PC-3 (cell line): Measurements from ENCODE around the gene DENND11. TPM values are rescaled to one million over a fixed set of nuclear protein-coding genes. Genes with fewer than 3 reads are reported as not detected.

ENCODE experiments used
- ATAC-seq: fragments of 200-7000 bp; cut with Tn5 transposase; 2 replicates; pipeline ENCODE4 v1.9.1; 2020; ENCODE audit warnings: mild to moderate bottlenecking, moderate library complexity
- BruUV-seq: library from RNA; stranded (reverse); fragments of 400-500 nt; replicated peaks from 2 replicates; lab custom pipeline; 2021; lab: Mats Ljungman, UMichigan
- CTCF ChIA-PET: fragments of 300-600 bp; sonication (Branson Sonifier 250); formaldehyde crosslinking; loops from one replicate; lab custom pipeline; 2022; ENCODE audit warnings: antibody characterized with exemption; lab: Charles Lee
- POLR2A ChIA-PET: fragments of 300-600 bp; sonication (Branson Sonifier 250); formaldehyde crosslinking; loops from one replicate; lab custom pipeline; 2022; ENCODE audit warnings: antibody characterized with exemption; ENCODE audit not compliant: unreplicated experiment; lab: Charles Lee
- DNase-seq: peaks from one replicate; pipeline ENCODE4 v3.0.0-alpha.2; 2015
- H2AFZ ChIP-seq: fragments of 300-600 bp; sonication (generic); 2 replicates; pipeline ENCODE4 v1.6.0; 2016; ENCODE audit warnings: antibody characterized with exemption, low read length
- H3F3A ChIP-seq: fragments of 300-600 bp; sonication (generic); one replicate; pipeline ENCODE4 v1.6.0; 2017; ENCODE audit warnings: antibody characterized with exemption, low read length, control low read depth, mild to moderate bottlenecking; ENCODE audit not compliant: unreplicated experiment
- H3K27ac ChIP-seq: fragments of 300-600 bp; sonication (generic); 2 replicates; pipeline ENCODE4 v1.5.1; 2016; ENCODE audit warnings: mild to moderate bottlenecking, low read length
- H3K27me3 ChIP-seq: fragments of 300-600 bp; sonication (generic); 2 replicates; pipeline ENCODE4 v1.6.1; 2016; ENCODE audit warnings: low read length, mixed read lengths
- H3K36me3 ChIP-seq: fragments of 300-600 bp; sonication (generic); 2 replicates; pipeline ENCODE4 v1.6.1; 2016; ENCODE audit warnings: low read depth, mixed run types, low read length, mixed read lengths
- H3K4me1 ChIP-seq: fragments of 300-600 bp; sonication (generic); 2 replicates; pipeline ENCODE4 v1.5.1; 2016; ENCODE audit warnings: low read length; ENCODE audit not compliant: insufficient read depth
- H3K4me2 ChIP-seq: fragments of 300-600 bp; sonication (generic); 2 replicates; pipeline ENCODE4 v1.6.0; 2016; ENCODE audit warnings: low read length
- H3K4me3 ChIP-seq: fragments of 300-600 bp; sonication (generic); 2 replicates; pipeline ENCODE4 v1.5.1; 2016; ENCODE audit warnings: mild to moderate bottlenecking, low read length, mixed read lengths
- H3K79me2 ChIP-seq: fragments of 300-600 bp; sonication (generic); 2 replicates; pipeline ENCODE4 v1.6.1; 2017; ENCODE audit warnings: low read length, mixed read lengths
- H3K9ac ChIP-seq: fragments of 300-600 bp; sonication (generic); 2 replicates; pipeline ENCODE4 v1.6.0; 2016; ENCODE audit warnings: mild to moderate bottlenecking, low read length
- H3K9me2 ChIP-seq: fragments of 300-600 bp; sonication (generic); replicated peaks from 2 replicates; pipeline ENCODE4 v1.6.1; 2016; ENCODE audit warnings: mixed run types, low read length, mixed read lengths
- H3K9me3 ChIP-seq: fragments of 300-600 bp; sonication (generic); 2 replicates; pipeline ENCODE4 v1.6.1; 2016; ENCODE audit warnings: low read length, mixed read lengths
- H4K20me1 ChIP-seq: fragments of 300-600 bp; sonication (generic); 2 replicates; pipeline ENCODE4 v1.6.1; 2016; ENCODE audit warnings: low read length, mixed read lengths
- EZH2 ChIP-seq: fragments of 300-600 bp; sonication (generic); IDR thresholded peaks from one replicate; pipeline ENCODE4 v1.6.1; 2017; ENCODE audit warnings: antibody characterized with exemption, mild to moderate bottlenecking, low read length; ENCODE audit not compliant: unreplicated experiment
- EZH2phosphoT487 ChIP-seq: fragments of 300-600 bp; sonication (generic); IDR thresholded peaks from 2 replicates; pipeline ENCODE4 v1.6.1; 2018; ENCODE audit warnings: mild to moderate bottlenecking, antibody characterized with exemption, low read length, borderline replicate concordance
- intact Hi-C: fragments of 100-400 bp; cut with micrococcal nuclease; formaldehyde crosslinking; loops from 2 replicates; pipeline ENCODE4 v1.9.0; 2023
- total RNA-seq: library from RNA; depleted of rRNA; stranded (reverse); fragments of >200 nt; gene quantifications from 2 replicates; pipeline ENCODE4 v1.2.3, GENCODE V29; 2014
- TF ChIP-seq, protein P1 (sequence below): fragments of 300-600 bp; sonication (generic); conservative IDR thresholded peaks from 2 replicates; pipeline ENCODE4 v1.5.1; 2017; ENCODE audit warnings: antibody characterized with exemption, low read depth, mild to moderate bottlenecking, low read length

Gene DENND11
- total RNA-seq, 1 experiment from 2014 or later = 6.7 TPM

DNA sequence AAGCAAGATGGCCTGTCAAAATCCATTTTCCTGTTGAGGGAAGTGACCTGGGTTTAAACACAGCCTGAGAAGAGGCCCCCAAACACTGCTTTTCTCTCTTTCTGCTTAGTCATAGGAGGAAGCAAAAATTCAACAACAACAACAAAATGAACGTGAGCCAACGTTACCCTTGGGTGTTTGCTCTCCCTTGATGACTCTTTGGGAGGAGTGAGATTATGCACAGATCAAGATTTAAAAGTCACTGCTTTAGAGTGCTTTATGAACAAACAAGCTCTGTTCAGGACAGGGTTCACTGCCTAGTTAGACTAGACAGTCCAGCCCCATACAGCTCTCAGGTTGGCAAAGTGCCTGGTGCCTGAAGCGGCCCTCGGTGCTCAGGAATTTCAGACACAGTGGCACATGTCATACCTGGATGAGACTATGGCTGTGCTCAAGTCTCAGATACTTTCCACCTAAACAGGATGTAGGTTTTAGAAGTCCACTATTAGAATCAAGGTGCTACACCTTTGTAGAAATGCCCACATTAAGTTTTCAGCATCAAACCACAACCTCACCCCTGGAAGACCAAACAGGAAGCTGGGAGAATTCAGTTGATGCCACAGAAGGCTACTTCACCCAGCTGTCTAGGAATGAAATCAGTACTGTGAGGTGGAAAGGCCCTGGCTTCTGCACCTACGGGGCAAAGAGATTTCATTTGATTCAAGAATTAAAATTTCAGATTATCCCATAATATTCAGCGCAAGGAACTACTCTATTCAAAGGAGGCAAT, 38.7 kb downstream of the DENND11 start:
- Histone ChIP-seq H3K4me2 (0 out of 2 replicates have a peak overlapping the region, but pooled peaks have one; percentile 15), H3K36me3 (peaks cover 8% of the 10 kb centered on the region), H3K9me3 (no peaks in the 10 kb centered on the region), H3K79me2 (no peaks in the 10 kb centered on the region), H3K9me2 (no peaks in the 10 kb centered on the region), H4K20me1 (no peaks in the 10 kb centered on the region), H2AFZ (no peak overlapping the region), H3K27ac (peak overlapping the region; percentile 84), H3K4me3 (no peak overlapping the region), H3K4me1 (peaks cover 19% of the 10 kb centered on the region), H3K27me3 (no peaks in the 10 kb centered on the region), H3F3A (no peaks in the 10 kb centered on the region), H3K9ac (peak overlapping the region; percentile 37)
- TF ChIP-seq EZH2 (no peak), EZH2phosphoT487 (no peak)
- TF ChIP-seq, protein P1, sequence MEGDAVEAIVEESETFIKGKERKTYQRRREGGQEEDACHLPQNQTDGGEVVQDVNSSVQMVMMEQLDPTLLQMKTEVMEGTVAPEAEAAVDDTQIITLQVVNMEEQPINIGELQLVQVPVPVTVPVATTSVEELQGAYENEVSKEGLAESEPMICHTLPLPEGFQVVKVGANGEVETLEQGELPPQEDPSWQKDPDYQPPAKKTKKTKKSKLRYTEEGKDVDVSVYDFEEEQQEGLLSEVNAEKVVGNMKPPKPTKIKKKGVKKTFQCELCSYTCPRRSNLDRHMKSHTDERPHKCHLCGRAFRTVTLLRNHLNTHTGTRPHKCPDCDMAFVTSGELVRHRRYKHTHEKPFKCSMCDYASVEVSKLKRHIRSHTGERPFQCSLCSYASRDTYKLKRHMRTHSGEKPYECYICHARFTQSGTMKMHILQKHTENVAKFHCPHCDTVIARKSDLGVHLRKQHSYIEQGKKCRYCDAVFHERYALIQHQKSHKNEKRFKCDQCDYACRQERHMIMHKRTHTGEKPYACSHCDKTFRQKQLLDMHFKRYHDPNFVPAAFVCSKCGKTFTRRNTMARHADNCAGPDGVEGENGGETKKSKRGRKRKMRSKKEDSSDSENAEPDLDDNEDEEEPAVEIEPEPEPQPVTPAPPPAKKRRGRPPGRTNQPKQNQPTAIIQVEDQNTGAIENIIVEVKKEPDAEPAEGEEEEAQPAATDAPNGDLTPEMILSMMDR = no peak
- ChIA-PET POLR2A (interaction anchor here (0.6 to 0.7 kb wide), 2 partner anchors 15 to 578 kb away, joined by 3 to 7 read pairs; no protein-coding TSS in a partner anchor), CTCF (interaction anchor here (0.9 to 1.5 kb wide), 2 partner anchors 9 to 11 kb away, joined by 3 to 7 read pairs; no protein-coding TSS in a partner anchor)
- intact Hi-C loops = no loop called here
- ATAC-seq (peak; percentile 88), DNase-seq (peak; percentile 78)
- BruUV-seq = no TSS peak

DNA sequence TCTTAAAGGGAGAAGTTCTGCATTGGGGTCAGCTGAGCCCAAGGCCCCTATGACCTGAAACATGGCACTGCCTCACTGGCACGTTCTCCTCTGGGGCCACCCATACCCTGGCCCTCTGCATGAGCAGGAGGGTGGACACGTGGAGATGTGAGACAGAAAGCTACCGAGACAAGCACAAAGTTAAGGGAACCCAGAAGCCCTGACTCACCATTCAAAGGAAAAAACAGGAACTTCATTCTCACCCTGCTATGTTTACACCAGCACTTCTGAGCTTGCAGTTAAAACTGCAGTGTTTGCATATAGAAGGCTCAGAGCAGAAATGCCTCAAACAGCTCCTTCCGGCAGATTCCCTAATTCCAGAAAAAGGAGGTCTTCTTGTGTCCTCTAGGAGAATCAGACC, 41.7 kb downstream of the DENND11 start:
- Histone ChIP-seq H2AFZ (no peak overlapping the region), H3K4me1 (peaks cover 19% of the 10 kb centered on the region), H3F3A (no peaks in the 10 kb centered on the region), H3K4me2 (no peak overlapping the region), H3K79me2 (no peaks in the 10 kb centered on the region), H3K9me3 (no peaks in the 10 kb centered on the region), H3K36me3 (peaks cover 11% of the 10 kb centered on the region), H3K9ac (no peak overlapping the region), H3K27me3 (no peaks in the 10 kb centered on the region), H3K27ac (no peak overlapping the region), H3K4me3 (no peak overlapping the region), H3K9me2 (no peaks in the 10 kb centered on the region), H4K20me1 (no peaks in the 10 kb centered on the region)
- DNase-seq = no peak
- intact Hi-C loops = no loop called here
- ATAC-seq = no peak
- CTCF ChIA-PET = interaction anchor here (0.5 kb wide), 1 partner anchor 12 kb away, joined by 8 read pairs; no protein-coding TSS in a partner anchor
- TF ChIP-seq EZH2phosphoT487 (no peak), EZH2 (no peak)
- TF ChIP-seq, protein P1 = no peak
- no TSS peak for BruUV-seq
- POLR2A ChIA-PET = no interaction called here

DNA sequence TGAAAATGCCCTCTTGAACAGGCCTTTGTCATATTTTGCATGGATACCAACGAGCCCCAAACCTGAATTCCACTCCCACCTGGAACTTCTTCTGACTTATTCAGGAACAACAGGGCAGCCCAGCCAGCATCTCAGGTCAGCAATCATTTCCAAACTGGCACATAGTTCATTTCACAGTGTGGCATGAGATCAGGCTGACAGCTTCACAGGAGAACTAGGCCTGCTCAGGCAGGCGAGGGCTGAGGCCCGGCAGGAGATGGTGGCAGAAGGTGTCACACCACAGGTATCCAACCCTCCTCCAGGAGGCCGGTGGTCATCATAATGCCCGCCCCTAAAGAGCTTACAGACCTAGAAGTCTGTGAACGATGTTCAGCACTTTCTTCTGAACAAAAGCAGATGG, 42.5 kb downstream of the DENND11 start:
- Histone ChIP-seq H3K79me2 (no peaks in the 10 kb centered on the region), H3K4me1 (peaks cover 19% of the 10 kb centered on the region), H3K36me3 (peaks cover 11% of the 10 kb centered on the region), H3K9ac (no peak overlapping the region), H2AFZ (no peak overlapping the region), H3K9me3 (no peaks in the 10 kb centered on the region), H3K27ac (no peak overlapping the region), H3K4me3 (no peak overlapping the region), H3F3A (no peaks in the 10 kb centered on the region), H3K27me3 (no peaks in the 10 kb centered on the region), H3K9me2 (no peaks in the 10 kb centered on the region), H4K20me1 (no peaks in the 10 kb centered on the region), H3K4me2 (no peak overlapping the region)
- no peak for DNase-seq
- intact Hi-C loops = no loop called here
- BruUV-seq = no TSS peak
- POLR2A ChIA-PET = no interaction called here
- CTCF ChIA-PET = no interaction called here
- TF ChIP-seq EZH2 = no peak
- TF ChIP-seq, protein P1 = no peak
- no peak for TF ChIP-seq EZH2phosphoT487
- no peak for ATAC-seq
